ENCODE data around the gene CTNNBL1. TPM values are rescaled to one million over a fixed set of nuclear protein-coding genes. Genes with fewer than 3 reads are reported as not detected.

CTNNBL1 gene
- total RNA-seq, 1 donor from 2014 or later: 60.0 TPM

GRCh38 chr20:37690626-37691369 lies 3.0 kb upstream of the CTNNBL1 start:
- TF ChIP-seq CTCF (conservative IDR thresholded peaks at IDR 0.05): no peak
- peaks cover 44% of the 10 kb centered on the region for H3K27me3 Mint-ChIP-seq
- peak overlapping the region; percentile 10 for H3K4me3 Mint-ChIP-seq
- H3K27ac Mint-ChIP-seq: no peak overlapping the region
- peaks cover 9% of the 10 kb centered on the region for H3K4me1 Mint-ChIP-seq (ENCODE audit: unreplicated experiment)
- no peak for DNase-seq (ENCODE audit: extremely low spot score, unreplicated experiment)
- no peaks in the 10 kb centered on the region for H3K9me3 Mint-ChIP-seq
- H3K36me3 Mint-ChIP-seq: peaks cover 3% of the 10 kb centered on the region

DNA sequence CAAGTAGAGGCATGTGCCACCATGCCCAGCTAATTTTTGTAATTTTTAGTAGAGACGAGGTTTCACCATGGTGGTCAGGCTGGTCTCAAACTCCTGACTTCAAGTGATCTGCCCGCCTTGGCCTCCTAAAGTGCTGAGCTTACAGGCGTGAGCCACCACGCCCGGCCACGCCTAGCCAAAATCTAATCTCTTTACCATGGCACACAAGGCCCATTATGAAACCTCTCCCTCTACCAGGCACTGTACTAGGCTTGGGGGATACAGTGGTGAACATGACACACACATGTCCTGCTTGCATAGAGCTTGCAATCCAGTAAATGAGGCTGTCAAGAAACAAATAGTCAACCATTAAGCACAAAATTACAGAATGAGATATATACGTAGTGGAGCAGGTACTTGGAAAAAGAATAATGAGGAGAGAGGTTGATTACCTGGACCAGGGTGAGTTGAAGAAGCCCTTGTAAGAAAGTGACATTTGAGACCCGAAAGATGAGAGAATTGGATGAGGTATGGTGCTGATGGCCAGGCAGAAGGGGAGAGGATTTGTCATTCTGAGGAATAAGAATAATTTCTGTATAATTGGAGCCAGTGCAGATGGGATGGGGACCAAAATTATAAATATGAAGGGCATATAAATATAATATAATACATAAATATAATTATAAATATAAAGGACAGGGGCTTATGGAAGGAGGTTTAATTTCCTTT lies 1.2 kb upstream of the CTNNBL1 start:
- Mint-ChIP-seq H3K27ac (no peak overlapping the region), H3K9me3 (no peaks in the 10 kb centered on the region), H3K4me3 (peak overlapping the region; percentile 26), H3K27me3 (peaks cover 31% of the 10 kb centered on the region), H3K4me1 (ENCODE audit: unreplicated experiment) (peaks cover 12% of the 10 kb centered on the region), H3K36me3 (peaks cover 8% of the 10 kb centered on the region)
- DNase-seq (ENCODE audit: extremely low spot score, unreplicated experiment): no peak
- TF ChIP-seq CTCF (conservative IDR thresholded peaks at IDR 0.05): no peak

DNA sequence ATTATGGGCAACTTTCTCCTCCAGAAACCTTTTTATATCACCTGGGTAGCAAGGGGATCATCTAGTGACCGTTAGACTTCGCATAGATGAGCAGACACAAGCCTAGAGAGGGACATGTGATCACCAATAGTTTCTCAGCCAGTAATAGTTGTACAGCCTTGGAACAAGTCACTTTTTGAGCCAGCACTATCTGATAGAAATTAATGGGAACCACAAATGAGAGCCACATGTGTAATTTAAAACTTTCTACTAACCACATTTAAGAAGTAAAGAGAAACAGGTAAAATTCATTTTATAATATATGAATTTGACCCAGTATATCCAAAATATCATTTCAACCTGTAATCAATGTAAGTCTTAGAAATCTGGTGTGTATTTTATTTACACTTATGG lies 592 bp upstream of the CTNNBL1 start:
- Mint-ChIP-seq H3K4me1 (ENCODE audit: unreplicated experiment) (peaks cover 12% of the 10 kb centered on the region), H3K4me3 (peak overlapping the region; percentile 97), H3K27me3 (peaks cover 25% of the 10 kb centered on the region), H3K36me3 (peaks cover 8% of the 10 kb centered on the region), H3K9me3 (no peaks in the 10 kb centered on the region), H3K27ac (no peak overlapping the region)
- no peak for TF ChIP-seq CTCF (conservative IDR thresholded peaks at IDR 0.05)
- DNase-seq (ENCODE audit: extremely low spot score, unreplicated experiment): no peak

DNA sequence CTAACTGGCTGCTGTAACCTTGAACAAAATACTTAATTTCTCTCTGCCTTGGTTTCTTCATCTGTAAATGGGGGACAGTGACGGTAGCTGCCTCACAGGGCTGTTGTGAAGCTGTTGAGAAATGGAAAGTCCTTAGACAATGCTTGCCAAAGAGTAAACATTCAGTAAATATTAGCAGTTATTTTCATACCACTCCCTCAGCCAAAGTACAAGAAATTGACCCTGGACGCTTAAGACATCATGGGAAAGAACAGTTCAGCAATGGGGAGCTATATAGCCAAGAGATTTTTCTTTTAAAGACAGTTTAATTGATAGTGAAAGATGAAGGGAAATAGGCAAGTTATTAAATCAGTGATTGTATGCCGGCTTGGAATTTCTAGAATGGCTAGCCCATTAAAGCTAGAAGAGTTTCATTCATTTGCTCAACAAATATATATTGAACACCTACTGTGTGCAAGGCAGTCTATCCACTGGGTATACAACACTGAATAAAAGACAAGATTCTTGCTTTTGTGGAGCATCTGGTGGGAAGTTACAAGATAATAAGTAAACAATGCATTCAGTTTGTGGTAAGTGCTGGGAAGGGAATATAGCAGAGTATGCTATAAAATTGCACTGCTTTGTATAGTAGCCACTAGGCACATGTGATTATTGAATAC lies 2.0 kb downstream of the CTNNBL1 start:
- peaks cover 12% of the 10 kb centered on the region for H3K4me1 Mint-ChIP-seq (ENCODE audit: unreplicated experiment)
- no peak for DNase-seq (ENCODE audit: extremely low spot score, unreplicated experiment)
- TF ChIP-seq CTCF (conservative IDR thresholded peaks at IDR 0.05): no peak
- H3K4me3 Mint-ChIP-seq: peak overlapping the region; percentile 97
- peaks cover 8% of the 10 kb centered on the region for H3K36me3 Mint-ChIP-seq
- peaks cover 7% of the 10 kb centered on the region for H3K27me3 Mint-ChIP-seq
- no peaks in the 10 kb centered on the region for H3K9me3 Mint-ChIP-seq
- no peak overlapping the region for H3K27ac Mint-ChIP-seq

DNA sequence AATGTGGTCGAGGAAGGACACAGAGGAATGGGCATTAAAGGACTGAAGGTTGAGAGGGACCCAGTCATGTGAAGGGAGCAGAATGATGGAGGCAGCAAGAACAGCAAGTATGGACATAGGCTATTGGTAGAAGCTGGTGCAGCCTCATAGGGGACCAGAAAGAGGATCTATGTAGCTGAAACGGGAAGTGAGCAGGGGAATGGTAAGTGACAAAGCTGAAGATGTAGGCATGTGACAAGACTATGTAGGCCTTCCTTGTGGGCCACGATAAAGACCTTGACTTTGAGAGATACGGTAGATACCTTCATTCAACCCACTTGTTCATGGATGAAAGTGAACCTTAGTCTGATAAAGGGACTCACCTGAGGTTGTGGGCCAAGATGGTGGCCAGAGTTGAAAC lies 3.5 kb downstream of the CTNNBL1 start:
- peaks cover 8% of the 10 kb centered on the region for H3K36me3 Mint-ChIP-seq
- no peak for TF ChIP-seq CTCF (conservative IDR thresholded peaks at IDR 0.05)
- H3K4me3 Mint-ChIP-seq: no peak overlapping the region
- H3K9me3 Mint-ChIP-seq: no peaks in the 10 kb centered on the region
- H3K27ac Mint-ChIP-seq: no peak overlapping the region
- H3K4me1 Mint-ChIP-seq (ENCODE audit: unreplicated experiment): peaks cover 12% of the 10 kb centered on the region
- no peak for DNase-seq (ENCODE audit: extremely low spot score, unreplicated experiment)
- H3K27me3 Mint-ChIP-seq: no peaks in the 10 kb centered on the region

Data from type B pancreatic cell (in vitro differentiated cells).